Measurements from ENCODE around the gene CPO. TPM values are rescaled to one million over a fixed set of nuclear protein-coding genes. Genes with fewer than 3 reads are reported as not detected.

Gene CPO
- total RNA-seq, 1 donor from 2014 or later, result not detected

DNA sequence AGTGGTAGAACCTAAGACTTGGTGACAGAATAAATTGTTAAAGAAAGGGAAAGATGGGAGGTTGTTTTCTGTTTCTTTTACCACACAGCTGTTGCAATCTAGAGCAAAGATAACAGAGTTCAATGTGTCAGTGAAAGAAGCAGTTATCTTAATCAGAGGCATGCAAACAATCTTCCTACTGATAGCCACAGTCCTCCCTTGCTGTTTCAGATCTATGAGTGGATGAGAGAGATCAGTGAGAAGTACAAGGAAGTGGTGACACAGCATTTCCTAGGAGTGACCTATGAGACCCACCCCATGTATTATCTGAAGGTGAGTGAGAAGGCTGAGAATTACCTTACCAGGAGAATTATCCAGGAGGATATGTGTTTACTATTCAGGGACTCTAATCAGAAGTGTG, 15.9 kb downstream of the CPO start:
- no peak for DNase-seq (ENCODE audit: low read depth)
- TF ChIP-seq, protein P1, sequence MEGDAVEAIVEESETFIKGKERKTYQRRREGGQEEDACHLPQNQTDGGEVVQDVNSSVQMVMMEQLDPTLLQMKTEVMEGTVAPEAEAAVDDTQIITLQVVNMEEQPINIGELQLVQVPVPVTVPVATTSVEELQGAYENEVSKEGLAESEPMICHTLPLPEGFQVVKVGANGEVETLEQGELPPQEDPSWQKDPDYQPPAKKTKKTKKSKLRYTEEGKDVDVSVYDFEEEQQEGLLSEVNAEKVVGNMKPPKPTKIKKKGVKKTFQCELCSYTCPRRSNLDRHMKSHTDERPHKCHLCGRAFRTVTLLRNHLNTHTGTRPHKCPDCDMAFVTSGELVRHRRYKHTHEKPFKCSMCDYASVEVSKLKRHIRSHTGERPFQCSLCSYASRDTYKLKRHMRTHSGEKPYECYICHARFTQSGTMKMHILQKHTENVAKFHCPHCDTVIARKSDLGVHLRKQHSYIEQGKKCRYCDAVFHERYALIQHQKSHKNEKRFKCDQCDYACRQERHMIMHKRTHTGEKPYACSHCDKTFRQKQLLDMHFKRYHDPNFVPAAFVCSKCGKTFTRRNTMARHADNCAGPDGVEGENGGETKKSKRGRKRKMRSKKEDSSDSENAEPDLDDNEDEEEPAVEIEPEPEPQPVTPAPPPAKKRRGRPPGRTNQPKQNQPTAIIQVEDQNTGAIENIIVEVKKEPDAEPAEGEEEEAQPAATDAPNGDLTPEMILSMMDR (conservative IDR thresholded peaks at IDR 0.05; ENCODE audit: low read depth, low read length), result no peak
- no peak overlapping the region for H3K4me3 ChIP-seq (ENCODE audit: low read depth, low read length)

DNA sequence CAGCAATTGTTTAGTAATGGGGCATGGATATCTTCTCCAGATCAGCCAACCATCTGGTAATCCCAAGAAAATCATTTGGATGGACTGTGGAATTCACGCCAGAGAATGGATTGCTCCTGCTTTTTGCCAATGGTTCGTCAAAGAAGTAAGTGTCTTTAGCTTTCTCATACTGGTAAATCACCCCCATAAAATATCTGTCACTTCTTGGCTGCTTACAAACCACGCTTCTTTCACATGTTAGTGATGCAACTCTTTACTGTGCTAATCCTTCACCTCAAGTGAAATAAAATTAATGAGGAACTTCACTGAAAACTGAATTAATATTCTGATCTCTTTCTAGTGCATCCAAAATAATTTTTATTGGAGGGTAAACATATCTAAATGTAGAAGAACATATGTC, 18.9 kb downstream of the CPO start:
- DNase-seq (ENCODE audit: low read depth), result no peak
- H3K4me3 ChIP-seq (ENCODE audit: low read depth, low read length), result no peak overlapping the region
- TF ChIP-seq, protein P1 (conservative IDR thresholded peaks at IDR 0.05; ENCODE audit: low read depth, low read length), result no peak

DNA sequence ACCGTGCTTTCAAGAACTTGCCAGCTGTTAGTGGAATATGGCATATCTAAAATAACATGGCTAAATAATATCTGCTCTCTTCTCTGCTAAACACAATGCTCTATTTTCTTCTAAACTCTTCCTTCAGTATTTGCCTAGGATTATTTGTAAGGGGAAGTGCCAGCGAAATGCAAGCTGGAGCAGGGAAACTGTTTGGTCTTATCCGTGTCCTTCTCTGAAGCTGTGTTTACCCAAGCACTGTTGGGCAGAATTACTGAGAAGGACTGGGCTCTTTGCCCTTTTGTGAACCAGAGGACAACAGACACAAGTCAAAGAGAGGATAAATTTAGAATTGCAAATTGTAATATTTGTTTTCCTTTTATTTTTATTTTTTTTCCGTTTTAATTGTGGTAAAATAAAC, 23.6 kb downstream of the CPO start:
- TF ChIP-seq, protein P1 (conservative IDR thresholded peaks at IDR 0.05; ENCODE audit: low read depth, low read length), result no peak
- H3K4me3 ChIP-seq (ENCODE audit: low read depth, low read length), result no peak overlapping the region
- DNase-seq (ENCODE audit: low read depth), result no peak

DNA sequence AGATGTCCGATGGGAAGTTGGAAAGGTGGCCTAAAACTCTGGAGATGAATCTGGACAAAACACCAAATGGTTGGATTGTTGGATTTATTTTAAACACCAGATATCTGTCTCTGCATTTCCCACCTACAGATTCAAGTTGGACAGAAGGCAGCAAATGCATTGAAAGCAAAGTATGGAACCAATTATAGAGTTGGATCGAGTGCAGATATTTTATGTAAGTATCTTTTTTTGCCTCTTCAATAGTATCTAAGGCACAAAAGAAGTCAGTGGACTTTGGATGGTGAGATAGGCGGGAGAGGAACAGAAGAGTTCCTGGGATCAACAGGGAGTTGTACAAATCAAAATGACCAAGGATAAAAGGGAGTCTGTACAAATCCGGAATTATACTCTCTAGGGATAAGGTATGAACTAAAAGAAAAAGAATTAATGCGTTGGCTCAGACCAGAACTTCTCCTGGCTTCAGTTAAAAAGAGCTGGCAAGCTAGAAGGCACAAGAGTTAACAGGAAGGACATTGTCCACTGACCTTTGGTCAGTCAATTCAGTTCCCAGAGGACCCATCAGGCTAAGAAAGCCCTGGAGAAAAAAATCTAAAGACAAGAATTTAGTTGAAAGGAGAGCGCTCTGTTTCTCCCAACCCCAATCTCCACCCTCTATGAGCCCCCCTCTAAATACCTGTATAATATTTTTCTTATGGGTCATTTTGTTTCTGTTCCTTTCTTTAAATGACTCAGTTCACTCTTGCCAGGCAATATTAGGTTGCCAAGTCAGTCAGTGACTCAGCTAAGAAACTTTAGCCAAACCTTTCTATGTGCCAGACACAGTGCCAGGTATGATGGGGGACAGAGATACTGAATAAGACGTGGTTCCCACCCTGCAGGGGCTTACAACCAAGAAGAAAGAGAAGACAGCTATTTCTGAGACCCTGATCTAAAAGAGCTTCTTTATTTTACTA, 29.1 kb downstream of the CPO start:
- H3K4me3 ChIP-seq (ENCODE audit: low read depth, low read length), result no peak overlapping the region
- TF ChIP-seq, protein P1 (conservative IDR thresholded peaks at IDR 0.05; ENCODE audit: low read depth, low read length), result no peak
- DNase-seq (ENCODE audit: low read depth), result no peak

DNA sequence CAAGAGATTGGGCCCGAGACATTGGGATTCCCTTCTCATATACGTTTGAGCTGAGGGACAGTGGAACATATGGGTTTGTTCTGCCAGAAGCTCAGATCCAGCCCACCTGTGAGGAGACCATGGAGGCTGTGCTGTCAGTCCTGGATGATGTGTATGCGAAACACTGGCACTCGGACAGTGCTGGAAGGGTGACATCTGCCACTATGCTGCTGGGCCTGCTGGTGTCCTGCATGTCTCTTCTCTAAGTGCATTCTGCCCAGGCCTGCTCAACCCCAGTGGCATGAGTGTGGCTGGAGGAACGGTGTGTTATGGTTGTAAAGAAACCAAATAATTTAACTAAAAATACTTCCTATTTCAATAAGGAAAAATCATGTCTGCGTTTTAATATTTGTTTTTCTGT, 29.9 kb downstream of the CPO start:
- H3K4me3 ChIP-seq (ENCODE audit: low read depth, low read length), result no peak overlapping the region
- TF ChIP-seq, protein P1 (conservative IDR thresholded peaks at IDR 0.05; ENCODE audit: low read depth, low read length), result no peak
- no peak for DNase-seq (ENCODE audit: low read depth)

DNA sequence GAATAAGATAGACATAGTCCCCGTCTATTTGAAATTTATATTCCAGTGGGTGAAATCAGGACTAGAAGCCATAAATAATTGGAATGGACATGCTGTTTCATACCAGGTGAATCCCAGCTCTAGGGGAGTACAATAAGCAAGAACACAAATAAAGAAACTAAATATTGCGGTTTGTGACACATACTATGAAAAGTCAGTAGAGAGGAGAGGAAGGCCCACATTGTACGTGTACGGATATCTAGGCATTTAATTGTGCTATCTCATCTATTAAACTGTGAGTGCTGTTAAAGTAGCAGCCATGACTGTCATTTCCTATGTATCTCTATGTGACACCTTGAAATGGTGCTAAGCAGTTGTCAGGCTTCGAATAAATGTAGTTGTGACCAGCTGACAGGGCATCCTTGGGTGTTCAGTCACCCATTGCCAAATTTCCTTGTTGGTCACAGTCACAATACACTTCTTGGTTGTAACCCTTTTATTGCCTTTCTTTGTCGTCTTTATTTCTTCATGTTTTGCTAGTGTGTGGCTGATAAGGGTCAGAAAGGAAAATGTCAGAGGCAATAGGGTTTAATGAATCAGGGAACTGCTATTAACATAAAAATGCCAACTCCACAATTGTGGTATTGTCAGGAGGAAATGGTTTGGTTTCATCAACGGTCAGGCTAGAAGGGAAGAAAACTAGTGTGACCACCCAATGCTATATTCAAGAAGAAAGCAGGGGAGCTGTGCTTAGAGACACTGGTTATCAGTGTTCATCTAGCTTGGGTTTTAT, 31.5 kb downstream of the CPO start:
- no peak overlapping the region for H3K4me3 ChIP-seq (ENCODE audit: low read depth, low read length)
- DNase-seq (ENCODE audit: low read depth), result no peak
- TF ChIP-seq, protein P1 (conservative IDR thresholded peaks at IDR 0.05; ENCODE audit: low read depth, low read length), result no peak

All from epithelial cell of proximal tubule (primary cell).